GM13976 (cell line): ENCODE data around the gene COA8.

Source experiments
- DNase-seq: peaks from one replicate; pipeline ENCODE4 v3.0.0; 2012; ENCODE audit warnings: low spot score
- CTCF ChIP-seq: IDR thresholded peaks from 2 replicates; pipeline ENCODE4 v1.5.1; 2012; ENCODE audit warnings: borderline replicate concordance, mild to moderate bottlenecking; ENCODE audit not compliant: insufficient read depth; ENCODE audit errors: extremely low read depth, missing control alignments, control extremely low read depth
- in situ Hi-C: fragments of 300-500 bp; cut with MboI; formaldehyde crosslinking; loops from one replicate; pipeline ENCODE4 v1.12.0; 2022; ENCODE audit warnings: low sequenced_read_pairs, mixed read lengths, inconsistent platforms; ENCODE audit not compliant: unreplicated experiment

COA8 gene

GRCh38 chr14:103546652-103547454 lies 15.9 kb upstream of the COA8 start:
- peak; percentile 88 for TF ChIP-seq CTCF
- DNase-seq, result peak; percentile 95

GRCh38 chr14:103547455-103547940 lies 15.3 kb upstream of the COA8 start:
- in situ Hi-C loops, result no loop called here
- DNase-seq, result no peak

More at GRCh38 chr14:103546652-103547454, 15.9 kb upstream of the COA8 start:
- in situ Hi-C loops, result no loop called here

GRCh38 chr14:103547941-103548462 lies 14.8 kb upstream of the COA8 start:
- DNase-seq, result no peak
- TF ChIP-seq CTCF, result no peak
- in situ Hi-C loops, result no loop called here

More at GRCh38 chr14:103547455-103547940, 15.3 kb upstream of the COA8 start:
- TF ChIP-seq CTCF, result no peak

GRCh38 chr14:103548463-103549351 lies 14.1 kb upstream of the COA8 start:
- no peak for TF ChIP-seq CTCF
- no peak for DNase-seq
- in situ Hi-C loops, result no loop called here

GRCh38 chr14:103549361-103550311 lies 13.1 kb upstream of the COA8 start:
- in situ Hi-C loops, result no loop called here
- no peak for TF ChIP-seq CTCF
- DNase-seq, result no peak
